GM23338 (cell line): ENCODE results near the gene VSIR. TPM values are rescaled to one million over a fixed set of nuclear protein-coding genes. Genes with fewer than 3 reads are reported as not detected.

Source experiments
- POLR2AphosphoS5 ChIP-seq: IDR thresholded peaks from 2 replicates; pipeline ENCODE4 v1.6.1; 2016; ENCODE audit warnings: antibody characterized with exemption, low read depth
- STAT1 ChIP-seq: IDR thresholded peaks from one replicate; pipeline ENCODE4 v1.6.1; 2016; ENCODE audit warnings: antibody characterized with exemption; ENCODE audit not compliant: unreplicated experiment
- ZNF114 ChIP-seq: fragments of 250-450 bp; sonication (Bioruptor Pico); IDR thresholded peaks from 2 replicates; pipeline ENCODE4 v1.5.0; 2020; ENCODE audit warnings: mild to moderate bottlenecking, moderate library complexity
- polyA plus RNA-seq: library from polyadenylated mRNA; unstranded; fragments of >200 nt; fragmentation: Nextera tagmentation; extraction: Ambion mirVana; gene quantifications from 2 replicates; pipeline ENCODE4 v1.2.1, GENCODE V29; 2016
- total RNA-seq: library from RNA; depleted of rRNA; stranded (reverse); fragments of >200 nt; shearing (Covaris generic); gene quantifications from 2 replicates; pipeline ENCODE4 v1.2.3, GENCODE V29; 2014
- TF ChIP-seq, protein P1 (sequence below): fragments of 250-450 bp; sonication (Bioruptor Pico); IDR thresholded peaks from 2 replicates; pipeline ENCODE4 v1.5.0; 2020; ENCODE audit warnings: mild to moderate bottlenecking, moderate library complexity
- TF ChIP-seq, protein P2 (sequence below): IDR thresholded peaks from one replicate; pipeline ENCODE4 v1.6.1; 2018; ENCODE audit warnings: antibody characterized with exemption; ENCODE audit not compliant: unreplicated experiment
- TF ChIP-seq, protein P3 (sequence below): IDR thresholded peaks from 2 replicates; pipeline ENCODE4 v1.6.1; 2016; ENCODE audit warnings: antibody characterized with exemption

The VSIR gene
- total and polyA plus RNA-seq, 2 experiments from 2014 or later = 0.10 to 0.74 TPM

DNA sequence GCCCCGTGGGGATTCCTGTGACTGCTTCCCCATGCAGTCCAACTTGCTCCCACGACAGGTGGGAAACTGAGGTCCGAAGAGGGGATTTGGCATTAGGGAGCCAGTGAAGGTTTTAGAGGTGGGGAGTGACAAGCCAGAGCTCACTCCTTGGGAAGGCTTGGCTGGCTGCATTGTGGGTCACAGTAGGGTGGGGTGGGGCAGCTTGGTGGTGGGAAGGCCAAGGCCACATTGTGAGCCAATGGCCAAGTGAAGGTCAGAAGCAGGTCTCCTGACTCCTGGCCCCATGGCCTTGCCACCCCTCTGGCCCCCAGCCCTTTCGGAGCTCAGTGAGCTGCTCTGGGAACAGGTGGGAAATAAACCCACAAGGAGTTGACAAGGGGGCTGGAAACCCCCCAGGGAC is 56.3 kb downstream of the VSIR start (continued):
- TF ChIP-seq, protein P1, sequence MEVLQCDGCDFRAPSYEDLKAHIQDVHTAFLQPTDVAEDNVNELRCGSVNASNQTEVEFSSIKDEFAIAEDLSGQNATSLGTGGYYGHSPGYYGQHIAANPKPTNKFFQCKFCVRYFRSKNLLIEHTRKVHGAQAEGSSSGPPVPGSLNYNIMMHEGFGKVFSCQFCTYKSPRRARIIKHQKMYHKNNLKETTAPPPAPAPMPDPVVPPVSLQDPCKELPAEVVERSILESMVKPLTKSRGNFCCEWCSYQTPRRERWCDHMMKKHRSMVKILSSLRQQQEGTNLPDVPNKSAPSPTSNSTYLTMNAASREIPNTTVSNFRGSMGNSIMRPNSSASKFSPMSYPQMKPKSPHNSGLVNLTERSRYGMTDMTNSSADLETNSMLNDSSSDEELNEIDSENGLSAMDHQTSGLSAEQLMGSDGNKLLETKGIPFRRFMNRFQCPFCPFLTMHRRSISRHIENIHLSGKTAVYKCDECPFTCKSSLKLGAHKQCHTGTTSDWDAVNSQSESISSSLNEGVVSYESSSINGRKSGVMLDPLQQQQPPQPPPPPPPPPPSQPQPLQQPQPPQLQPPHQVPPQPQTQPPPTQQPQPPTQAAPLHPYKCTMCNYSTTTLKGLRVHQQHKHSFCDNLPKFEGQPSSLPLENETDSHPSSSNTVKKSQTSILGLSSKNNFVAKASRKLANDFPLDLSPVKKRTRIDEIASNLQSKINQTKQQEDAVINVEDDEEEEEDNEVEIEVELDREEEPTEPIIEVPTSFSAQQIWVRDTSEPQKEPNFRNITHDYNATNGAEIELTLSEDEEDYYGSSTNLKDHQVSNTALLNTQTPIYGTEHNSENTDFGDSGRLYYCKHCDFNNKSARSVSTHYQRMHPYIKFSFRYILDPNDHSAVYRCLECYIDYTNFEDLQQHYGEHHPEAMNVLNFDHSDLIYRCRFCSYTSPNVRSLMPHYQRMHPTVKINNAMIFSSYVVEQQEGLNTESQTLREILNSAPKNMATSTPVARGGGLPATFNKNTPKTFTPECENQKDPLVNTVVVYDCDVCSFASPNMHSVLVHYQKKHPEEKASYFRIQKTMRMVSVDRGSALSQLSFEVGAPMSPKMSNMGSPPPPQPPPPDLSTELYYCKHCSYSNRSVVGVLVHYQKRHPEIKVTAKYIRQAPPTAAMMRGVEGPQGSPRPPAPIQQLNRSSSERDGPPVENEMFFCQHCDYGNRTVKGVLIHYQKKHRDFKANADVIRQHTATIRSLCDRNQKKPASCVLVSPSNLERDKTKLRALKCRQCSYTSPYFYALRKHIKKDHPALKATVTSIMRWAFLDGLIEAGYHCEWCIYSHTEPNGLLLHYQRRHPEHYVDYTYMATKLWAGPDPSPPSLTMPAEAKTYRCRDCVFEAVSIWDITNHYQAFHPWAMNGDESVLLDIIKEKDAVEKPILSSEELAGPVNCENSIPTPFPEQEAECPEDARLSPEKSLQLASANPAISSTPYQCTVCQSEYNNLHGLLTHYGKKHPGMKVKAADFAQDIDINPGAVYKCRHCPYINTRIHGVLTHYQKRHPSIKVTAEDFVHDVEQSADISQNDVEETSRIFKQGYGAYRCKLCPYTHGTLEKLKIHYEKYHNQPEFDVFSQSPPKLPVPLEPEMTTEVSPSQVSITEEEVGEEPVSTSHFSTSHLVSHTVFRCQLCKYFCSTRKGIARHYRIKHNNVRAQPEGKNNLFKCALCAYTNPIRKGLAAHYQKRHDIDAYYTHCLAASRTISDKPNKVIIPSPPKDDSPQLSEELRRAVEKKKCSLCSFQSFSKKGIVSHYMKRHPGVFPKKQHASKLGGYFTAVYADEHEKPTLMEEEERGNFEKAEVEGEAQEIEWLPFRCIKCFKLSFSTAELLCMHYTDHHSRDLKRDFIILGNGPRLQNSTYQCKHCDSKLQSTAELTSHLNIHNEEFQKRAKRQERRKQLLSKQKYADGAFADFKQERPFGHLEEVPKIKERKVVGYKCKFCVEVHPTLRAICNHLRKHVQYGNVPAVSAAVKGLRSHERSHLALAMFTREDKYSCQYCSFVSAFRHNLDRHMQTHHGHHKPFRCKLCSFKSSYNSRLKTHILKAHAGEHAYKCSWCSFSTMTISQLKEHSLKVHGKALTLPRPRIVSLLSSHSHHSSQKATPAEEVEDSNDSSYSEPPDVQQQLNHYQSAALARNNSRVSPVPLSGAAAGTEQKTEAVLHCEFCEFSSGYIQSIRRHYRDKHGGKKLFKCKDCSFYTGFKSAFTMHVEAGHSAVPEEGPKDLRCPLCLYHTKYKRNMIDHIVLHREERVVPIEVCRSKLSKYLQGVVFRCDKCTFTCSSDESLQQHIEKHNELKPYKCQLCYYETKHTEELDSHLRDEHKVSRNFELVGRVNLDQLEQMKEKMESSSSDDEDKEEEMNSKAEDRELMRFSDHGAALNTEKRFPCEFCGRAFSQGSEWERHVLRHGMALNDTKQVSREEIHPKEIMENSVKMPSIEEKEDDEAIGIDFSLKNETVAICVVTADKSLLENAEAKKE (CRISPR knock-in tag) = no peak
- TF ChIP-seq, protein P2, sequence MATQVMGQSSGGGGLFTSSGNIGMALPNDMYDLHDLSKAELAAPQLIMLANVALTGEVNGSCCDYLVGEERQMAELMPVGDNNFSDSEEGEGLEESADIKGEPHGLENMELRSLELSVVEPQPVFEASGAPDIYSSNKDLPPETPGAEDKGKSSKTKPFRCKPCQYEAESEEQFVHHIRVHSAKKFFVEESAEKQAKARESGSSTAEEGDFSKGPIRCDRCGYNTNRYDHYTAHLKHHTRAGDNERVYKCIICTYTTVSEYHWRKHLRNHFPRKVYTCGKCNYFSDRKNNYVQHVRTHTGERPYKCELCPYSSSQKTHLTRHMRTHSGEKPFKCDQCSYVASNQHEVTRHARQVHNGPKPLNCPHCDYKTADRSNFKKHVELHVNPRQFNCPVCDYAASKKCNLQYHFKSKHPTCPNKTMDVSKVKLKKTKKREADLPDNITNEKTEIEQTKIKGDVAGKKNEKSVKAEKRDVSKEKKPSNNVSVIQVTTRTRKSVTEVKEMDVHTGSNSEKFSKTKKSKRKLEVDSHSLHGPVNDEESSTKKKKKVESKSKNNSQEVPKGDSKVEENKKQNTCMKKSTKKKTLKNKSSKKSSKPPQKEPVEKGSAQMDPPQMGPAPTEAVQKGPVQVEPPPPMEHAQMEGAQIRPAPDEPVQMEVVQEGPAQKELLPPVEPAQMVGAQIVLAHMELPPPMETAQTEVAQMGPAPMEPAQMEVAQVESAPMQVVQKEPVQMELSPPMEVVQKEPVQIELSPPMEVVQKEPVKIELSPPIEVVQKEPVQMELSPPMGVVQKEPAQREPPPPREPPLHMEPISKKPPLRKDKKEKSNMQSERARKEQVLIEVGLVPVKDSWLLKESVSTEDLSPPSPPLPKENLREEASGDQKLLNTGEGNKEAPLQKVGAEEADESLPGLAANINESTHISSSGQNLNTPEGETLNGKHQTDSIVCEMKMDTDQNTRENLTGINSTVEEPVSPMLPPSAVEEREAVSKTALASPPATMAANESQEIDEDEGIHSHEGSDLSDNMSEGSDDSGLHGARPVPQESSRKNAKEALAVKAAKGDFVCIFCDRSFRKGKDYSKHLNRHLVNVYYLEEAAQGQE = no peak
- TF ChIP-seq POLR2AphosphoS5 (no peak), ZNF114 (CRISPR knock-in tag) (no peak), STAT1 (no peak)
- TF ChIP-seq, protein P3, sequence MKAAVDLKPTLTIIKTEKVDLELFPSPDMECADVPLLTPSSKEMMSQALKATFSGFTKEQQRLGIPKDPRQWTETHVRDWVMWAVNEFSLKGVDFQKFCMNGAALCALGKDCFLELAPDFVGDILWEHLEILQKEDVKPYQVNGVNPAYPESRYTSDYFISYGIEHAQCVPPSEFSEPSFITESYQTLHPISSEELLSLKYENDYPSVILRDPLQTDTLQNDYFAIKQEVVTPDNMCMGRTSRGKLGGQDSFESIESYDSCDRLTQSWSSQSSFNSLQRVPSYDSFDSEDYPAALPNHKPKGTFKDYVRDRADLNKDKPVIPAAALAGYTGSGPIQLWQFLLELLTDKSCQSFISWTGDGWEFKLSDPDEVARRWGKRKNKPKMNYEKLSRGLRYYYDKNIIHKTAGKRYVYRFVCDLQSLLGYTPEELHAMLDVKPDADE = no peak
